Stimulated activated CD8-positive, alpha-beta memory T cell treated with anti-CD3 and anti-CD28 coated beads, Interleukin-15, amount 100 ng/mL, for 4 hours (primary cell): ENCODE data around the gene IVL.

Source experiments
- DNase-seq, 2 donors: peaks; one replicate each; pipeline ENCODE4 v3.0.0-alpha.2; 2020; ENCODE audit warnings: low read depth in 2 of 2

IVL gene

DNA sequence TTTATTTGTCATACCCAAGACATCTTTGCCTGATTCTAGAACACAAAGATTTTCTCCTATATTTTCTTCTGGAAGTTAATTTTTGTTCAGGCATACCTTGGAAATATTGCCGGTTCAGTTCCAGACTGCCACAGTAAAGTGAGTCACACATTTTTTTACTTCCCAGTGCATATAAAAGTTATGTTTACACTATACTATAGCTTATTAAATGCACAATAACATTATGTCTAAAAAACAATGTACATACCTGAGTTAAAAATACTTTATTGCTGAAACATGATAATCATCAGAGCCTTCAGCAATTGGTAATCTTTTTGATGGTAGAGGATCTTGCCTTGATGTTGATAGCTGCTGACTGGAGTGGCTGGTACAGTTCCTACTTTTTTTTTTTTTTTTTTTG, 20.2 kb upstream of the IVL start:
- no peak for DNase-seq

DNA sequence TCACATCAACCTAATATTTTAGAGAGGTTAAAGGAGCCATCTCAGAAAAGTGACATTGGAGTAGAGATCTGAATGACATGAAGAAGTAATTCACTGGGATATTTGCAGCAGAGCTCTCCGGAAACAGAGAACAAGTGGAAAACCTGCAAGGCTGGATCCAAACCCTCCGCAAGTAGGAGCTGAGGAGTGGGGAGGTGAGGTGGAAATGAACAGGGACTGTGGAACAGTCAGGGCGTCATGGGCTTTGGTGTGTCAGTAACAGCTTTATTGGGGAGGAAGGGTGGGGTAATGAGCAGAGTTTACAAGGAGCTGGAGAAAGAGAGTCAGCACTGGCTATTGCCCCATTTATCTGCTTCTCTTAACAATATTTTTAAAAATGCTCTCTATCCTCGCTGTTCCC, 9.3 kb upstream of the IVL start:
- no peak for DNase-seq

DNA sequence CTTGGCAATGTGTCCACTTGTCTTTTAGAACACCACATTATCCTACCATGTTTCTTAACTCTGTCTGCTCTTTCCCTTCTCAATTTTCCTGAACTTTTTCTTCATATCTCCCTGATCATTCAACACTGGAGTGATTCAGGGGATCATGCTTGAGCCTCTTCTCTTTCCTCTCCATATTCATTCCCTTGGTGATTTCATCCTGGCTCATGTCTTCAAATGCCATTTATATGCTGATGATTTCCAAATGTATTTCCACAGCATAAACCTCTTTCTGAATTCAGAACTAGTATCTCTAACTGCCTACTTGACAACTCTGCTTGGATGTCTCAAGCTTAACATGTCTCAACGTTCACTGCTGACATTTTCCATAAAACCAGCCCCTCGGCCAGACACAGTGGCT, 8.5 kb upstream of the IVL start:
- DNase-seq = no peak

DNA sequence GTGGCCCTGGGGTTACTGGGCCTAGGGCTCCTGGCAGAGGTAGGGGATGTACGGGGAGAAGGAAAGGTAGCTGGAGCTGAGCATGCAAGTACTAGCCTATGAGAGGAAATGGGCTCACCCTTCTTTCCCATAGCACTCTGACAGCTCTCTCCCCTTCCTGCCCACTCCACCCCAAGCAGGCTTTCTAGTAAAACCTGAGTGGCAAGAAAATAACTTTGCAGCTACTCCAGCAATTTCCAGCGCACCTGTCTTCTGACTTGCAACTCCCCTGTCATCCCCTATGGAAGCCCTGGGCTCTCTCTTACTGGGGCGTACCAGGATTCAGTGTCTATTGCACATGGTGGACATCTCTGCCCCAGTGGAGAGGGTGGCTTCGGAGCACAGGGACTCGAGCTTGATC, 6.7 kb upstream of the IVL start:
- no peak for DNase-seq

DNA sequence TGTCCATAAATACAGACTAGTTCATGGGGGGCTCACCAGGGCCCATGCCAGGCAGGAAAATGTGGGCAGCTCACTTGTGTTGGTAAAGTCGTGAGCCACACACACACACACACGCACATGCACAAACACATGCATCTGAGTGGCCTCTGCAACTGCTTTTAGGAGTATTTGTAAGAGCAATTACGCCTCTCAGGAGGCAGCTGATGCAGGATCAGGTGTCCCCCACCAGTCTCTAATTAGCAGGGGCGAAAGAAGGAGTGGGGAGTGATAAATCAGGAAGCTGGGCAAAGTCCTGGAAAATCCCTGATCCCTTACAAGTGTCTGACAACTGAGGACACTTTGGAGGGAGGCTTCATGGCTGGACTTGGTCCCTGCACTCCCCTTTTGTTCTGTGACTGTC, 5.7 kb upstream of the IVL start:
- no peak for DNase-seq

DNA sequence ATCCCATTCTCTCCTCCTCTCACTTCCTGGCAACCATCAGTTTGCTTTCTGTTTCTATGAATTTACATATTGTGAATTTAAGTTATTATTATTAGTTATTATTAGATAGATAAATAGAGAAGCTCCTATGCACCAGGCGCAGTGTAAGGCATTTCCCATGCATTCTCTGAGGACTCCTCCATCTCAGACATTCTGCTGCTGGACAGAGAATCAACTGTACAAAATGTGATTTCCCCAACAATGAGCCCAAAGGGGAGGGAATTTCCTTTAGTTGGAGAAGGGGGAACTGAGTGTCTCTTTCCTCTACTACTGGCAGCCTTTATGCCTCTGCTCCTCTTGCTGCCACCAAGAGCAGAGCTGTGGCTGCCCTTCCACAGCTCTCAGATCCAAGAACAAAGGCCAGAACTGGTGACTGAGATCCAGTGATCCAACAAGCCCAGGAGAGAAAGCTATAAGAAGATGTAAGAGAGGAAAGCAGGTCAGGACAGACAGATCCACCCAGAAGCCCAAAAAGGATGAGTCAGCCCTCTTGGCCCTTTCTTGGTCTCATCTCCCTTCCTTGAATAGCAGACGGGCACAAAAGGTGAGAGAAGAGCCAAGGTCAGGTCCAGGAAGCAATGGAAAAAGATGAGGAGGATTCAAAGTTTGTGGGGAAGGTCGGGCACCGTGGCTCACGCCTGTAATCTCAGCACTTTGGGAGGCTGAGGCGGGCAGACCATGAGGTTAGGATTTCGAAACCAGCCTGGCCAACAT, 3.5 kb upstream of the IVL start:
- DNase-seq = no peak

DNA sequence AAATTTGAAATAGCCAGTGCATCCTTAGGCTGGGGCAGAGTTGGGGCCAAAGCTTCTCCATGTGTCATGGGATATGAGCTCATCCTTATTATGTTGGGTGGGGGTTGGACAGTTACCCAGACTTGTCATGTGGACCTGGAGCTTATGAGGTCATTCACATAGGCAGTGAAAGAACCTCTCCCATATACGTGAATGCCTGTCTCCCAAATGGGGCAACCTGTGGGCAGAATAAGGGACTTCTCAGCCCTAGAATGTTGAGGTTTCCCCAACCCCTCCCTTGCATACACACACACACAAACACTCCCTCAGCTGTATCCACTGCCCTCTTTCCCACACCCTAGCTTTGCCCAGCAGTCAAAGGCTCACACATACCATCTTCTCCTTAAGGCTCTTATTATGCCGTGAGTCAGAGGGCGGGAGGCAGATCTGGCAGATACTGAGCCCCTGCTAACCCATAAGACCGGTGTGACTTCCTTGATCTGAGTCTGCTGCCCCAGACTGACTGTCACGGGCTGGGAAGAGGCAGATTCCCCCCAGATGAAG, 2.3 kb upstream of the IVL start:
- DNase-seq = no peak

DNA sequence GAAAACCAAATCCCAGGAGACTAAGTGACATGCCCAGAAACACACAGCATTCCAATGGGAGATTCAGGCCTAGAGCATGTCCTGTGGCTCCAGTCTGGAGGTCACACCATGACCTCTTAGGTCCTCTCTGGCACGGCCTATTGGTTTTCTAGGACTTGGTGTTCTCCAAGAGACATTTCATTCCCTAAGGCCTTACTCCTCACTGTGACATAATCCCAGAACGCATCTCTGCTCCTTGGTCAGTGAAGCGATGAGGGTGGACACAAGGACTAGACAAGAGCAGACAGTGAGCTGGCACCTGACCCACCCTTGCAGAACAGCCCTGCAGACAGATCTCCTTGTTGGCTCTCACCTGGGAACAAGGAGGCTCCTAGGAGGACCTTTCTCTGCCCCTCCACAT, 860 bp downstream of the IVL start:
- no peak for DNase-seq

DNA sequence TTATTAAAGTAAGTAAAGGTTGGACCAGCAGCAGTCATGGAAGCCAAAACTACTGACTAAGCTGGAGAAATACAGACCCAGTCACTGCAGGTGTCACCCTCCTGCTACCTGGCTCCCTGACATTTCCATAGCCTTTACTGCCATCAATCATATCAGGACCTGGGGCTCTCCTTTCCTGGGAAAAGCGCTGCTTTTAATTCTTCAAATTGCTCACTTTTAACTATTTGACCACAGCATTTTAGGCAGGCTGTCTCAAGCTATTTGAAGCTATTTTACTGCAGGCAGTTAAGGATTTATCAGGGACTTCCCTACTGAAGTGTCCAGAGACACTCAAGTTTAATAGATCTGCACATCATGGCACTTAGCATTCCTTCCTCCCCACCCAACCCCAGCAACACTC, 4.1 kb downstream of the IVL start:
- no peak for DNase-seq

DNA sequence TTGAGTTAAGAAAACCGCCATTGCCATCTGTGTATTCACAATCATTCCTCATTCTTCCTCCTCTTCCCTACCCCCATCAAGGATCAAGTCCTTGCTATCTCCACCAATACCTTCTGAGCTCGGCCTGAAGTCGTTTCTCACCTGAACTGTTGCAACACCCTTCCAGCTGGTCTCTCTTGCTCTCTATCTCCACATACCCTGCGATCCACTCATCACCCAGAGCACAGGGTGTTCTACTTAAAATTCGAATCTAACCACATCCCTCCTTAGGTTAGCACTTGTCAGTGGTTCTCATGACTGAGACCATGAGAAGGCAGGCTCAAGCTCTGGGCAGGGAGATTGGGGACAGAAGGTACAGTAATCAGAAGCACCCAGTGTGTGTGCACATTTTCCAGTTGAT, 4.6 kb downstream of the IVL start:
- no peak for DNase-seq

DNA sequence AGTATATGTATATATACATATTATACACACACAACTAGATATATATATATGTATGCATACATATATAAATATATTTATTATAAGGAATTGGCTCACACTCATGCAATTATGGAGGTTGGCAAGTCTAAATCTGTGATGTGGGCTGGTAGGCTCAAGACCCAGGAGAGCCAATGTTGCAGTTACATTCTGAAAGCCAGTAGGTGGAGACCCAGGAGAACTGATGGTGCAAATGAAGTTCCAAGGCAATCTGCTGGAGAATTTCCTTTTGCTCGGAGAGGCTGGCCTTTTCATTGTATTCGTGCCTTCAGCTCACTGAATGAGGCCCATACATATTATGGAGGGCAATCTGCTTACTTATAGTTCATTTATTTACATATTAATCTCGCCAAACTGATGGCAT, 9.4 kb downstream of the IVL start:
- no peak for DNase-seq

DNA sequence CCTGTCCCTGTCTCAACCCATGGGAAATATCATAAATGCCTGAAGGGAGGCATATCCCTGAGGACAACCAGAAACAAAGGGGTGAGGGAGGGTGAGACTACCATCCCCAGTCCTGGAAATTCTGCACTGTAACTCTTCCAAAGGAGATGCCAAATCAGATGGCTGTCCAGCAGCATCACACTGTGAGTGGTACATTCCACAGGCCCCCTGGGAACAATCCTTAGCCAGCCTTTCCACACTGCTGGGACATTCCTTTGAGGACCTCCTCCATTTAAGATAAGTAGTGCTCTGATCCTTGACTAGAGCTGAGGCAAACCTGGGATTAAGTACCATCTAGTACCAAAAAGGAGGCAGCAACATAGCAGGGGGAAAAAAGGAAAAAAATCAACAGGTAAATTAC, 10.7 kb downstream of the IVL start:
- no peak for DNase-seq

DNA sequence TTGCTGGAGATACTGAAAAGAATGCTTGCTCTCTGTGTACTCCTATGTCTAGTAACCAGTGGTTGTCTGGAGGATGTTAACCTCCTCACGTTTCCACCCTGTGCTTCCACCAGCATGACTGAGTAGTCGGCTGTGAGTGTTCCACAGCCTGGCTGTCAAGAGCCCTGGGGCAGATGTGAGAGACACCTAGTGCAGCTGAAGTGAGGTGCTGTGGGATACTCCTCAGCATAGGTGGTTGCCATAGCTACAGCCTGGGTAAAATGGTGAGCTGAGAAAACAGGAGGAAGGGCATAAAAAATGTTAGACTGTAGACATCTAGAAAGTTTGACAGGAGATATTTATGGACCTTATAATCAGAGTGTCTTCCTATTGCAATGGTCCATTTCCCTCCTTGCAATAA, 15.8 kb downstream of the IVL start:
- no peak for DNase-seq

DNA sequence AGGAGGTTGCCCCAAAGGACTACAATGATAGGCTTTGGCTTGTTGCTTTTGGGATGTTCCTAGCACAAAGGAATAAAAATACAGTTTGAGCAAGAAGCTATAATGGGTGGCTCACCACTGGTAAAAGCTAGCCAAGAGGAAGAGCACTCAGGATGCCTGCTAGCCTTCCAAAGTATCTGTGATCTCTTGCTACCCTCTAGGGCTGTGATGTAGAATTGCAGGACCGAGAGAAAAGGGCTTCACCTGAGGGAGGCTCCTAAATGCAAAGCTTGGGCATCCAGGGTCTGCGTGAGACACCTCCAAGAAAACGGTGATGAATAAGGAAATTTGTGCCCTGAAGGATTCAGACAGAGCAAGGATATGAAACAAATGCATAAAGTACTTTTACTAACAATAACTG, 17.7 kb downstream of the IVL start:
- no peak for DNase-seq

DNA sequence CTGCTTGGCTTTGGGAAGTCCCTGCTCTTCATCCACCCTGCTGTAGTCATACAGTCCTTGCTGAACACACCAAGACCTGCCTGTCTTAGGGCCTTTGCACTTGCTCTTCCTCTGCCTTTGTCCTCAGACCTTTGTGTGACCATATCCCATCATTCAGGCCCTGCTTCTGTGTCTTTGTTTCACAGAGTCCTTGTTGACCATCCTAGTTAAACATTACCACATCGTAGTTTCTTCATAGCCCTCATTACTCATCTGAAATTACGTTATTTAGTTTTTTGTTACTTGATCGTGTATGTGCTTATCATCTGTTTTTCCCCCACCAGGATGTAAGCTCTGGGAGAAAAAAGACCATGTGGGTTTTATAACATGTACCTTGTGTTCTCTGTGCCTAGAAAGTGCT, 20.3 kb downstream of the IVL start:
- DNase-seq = no peak

DNA sequence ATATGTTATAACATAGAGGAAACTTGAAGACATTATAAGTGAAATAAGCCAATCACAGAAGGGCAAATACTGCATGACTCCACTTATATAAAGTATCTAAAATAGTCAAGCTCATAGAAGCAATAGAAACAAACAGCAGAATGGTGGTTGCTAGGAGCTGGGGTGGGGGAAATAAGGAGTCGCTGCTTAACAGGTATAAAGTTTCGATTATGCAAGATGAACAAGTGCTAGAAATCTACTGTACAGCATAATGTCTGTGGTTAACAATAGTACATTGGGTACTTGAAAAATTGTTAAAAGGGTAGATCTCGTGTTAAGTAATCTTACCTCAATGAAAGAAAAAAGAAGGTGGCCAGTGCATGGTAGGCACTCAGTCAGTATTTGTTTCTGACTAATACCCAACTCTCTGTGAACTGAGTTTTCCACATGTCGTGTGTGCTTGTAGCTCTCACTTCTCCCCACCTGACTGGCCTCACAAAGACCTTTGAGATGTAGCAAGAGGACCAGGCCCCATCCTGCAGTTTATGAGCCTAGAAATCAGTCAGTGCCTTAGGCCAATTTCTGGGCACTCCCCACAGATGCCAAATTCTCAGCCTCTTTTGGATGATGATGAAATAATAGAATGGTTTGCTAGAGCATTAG, 23.9 kb downstream of the IVL start:
- DNase-seq = no peak

DNA sequence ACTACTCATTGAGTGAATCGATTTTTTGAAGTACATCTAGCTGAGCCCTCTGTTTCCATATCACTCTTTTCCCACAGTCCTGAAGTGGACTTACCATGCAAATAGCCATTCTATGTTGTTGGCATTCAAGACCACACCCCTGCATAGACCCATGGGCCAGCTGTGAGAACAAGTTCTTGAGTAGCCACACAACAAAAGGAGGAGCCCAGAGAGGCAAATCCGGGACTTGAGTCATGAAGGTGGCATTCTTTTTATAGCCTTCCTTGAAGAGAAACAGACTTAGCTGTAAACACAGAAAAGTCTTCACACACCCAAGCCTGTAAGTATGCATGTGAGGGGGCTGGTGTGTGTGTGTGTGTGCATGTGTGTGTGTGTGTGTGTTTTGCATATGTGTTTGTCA, 24.9 kb downstream of the IVL start:
- no peak for DNase-seq

DNA sequence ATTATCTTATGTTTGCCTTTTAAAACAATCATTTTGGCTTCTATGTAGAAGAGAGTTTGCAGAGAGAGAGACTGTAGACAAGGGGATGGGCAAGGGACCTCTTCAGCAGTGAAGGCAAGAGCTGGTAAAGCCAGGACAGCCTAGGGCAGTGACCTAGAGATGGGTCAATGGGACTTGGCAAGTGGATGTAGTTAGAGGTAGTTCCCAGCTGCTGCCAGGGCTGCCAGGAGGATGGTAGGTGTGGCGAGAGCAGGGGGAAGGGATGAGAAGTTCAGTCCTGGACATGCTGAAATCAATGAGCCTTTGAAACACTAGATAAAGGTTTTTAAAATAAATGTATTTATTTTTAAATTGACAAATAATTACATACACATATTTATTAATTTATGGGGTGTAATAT, 32.3 kb downstream of the IVL start:
- no peak for DNase-seq

DNA sequence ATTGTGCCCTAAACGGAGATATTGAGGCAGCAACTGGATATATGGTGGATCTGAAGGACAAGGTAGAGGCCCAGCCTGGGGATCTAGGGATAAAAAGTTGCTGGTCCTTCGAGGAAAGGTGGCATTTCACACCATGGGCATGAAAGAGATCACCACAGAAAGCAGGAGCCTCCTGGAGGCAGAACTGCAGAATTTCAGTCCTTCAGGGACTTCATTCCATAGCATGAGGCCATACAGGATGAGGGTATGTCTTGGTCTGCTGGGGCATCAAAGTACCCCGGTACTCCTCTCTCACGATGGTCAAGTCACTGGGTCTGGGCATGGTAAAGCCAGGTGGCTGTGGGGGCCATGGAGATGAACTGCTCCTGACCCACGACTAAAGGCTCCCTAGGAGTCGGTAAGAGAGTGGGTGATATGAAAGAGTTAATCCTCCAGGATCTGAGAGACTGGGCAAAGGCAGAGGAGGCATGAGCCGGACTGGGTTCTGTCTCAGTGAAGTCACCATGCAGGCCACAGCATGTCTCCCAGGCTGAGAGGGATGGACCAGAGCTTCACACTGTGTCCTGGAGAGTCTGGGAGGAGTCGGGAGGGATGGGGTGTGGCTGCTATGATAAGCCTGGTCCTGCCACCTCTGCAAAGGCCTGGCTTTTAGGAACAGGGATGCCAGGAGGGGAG, 32.8 kb downstream of the IVL start:
- DNase-seq = no peak

DNA sequence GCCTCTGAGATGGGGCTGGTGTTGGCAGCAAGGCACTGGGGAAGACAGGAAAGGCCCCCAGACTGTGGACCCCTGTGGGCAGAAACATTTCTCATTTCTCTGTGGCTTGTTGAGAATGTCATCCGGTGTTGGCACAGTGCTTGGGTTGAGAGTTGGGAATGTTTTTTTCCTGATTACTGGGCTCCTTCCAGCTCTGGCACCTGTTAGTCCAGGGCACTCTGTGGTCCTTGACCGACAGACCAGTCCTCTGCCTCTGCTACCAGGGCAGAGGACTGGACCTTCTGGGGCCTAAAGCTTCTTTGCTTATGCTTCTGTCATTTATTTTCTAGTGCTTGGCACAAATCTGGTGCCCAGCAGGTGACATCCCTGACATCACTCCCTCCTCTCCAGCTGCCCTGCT, 33.8 kb downstream of the IVL start:
- no peak for DNase-seq

DNA sequence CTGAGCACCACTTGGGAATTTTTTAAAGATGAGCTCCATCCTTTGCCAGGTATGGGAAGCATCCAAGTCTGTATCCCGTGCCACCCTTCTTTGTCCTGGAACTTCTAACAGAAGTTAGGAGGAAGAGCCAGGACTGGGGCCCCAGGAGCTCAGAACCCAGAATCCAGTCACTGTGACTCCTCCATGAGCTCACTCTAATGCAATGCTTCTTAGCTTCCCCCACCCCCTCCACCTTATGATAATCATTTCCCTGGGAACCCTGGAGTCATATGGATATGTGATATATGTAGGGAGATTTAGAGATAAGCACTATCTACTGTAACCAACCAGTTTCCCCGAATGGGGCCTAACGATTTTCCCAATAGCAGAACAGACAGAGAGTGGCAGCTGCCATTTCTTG, 37.9 kb downstream of the IVL start:
- DNase-seq = no peak

DNA sequence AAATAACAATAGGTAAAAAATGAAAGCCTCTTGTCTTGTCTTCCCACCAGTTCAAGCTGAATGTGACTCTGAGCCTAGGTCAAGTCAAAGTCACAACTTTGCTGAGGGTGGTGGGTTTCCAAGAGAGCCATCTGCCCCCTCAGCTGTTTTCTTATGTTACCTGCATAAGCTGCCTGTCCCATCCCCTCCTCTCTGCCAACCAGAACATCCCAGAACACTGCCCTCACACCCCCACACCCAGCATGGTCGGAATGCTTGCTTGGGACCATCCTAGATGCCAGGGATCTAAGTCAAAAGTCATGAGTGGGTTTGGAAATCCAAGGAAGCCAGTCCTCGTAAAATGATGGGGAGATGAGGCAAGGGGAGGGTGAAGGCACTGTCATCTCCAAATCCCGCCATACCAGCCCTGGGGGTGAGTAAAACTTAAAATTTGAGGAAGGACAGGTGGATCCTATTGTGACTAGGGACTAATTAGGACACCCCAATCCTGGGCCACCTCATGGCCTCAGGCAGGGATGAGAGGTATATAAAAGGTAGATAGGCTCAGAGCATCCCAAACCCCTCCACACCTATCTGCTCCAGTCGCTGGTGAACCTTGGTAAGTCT, 38.4 kb downstream of the IVL start, which contains the start of gene SPRR5:
SPRR5 (plus strand) TSS at position 556 of the 606 bp plus-strand sequence. CDS start 1,349 bp downstream, outside the sequence.
- no peak for DNase-seq

DNA sequence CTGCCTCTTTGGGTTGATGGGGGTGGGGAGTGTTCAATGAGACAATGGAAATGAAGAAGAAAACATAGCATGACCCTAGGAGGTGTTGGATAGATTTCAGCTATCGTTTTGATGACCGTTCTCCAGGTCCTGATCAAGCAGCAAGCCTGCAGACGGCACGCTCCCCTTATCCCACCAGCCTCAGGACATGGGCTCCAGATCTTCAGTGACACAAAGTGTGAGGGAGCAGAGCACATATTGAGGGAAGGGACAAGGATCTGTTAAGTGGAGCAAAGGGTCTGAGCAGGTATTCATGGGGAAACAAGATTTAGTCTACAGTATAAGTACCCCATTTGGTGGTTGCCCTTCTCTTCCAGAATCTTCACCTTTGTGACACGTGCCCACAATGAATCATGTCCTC, 43.4 kb downstream of the IVL start:
- DNase-seq = no peak
